HepG2 (cell line): ENCODE data around the gene NDE1. TPM values are rescaled to one million over a fixed set of nuclear protein-coding genes. Genes with fewer than 3 reads are reported as not detected.

Experiments used
- BRF2 ChIP-seq: sonication (generic); formaldehyde crosslinking; IDR thresholded peaks from 2 replicates; pipeline ENCODE4 v1.8.1; 2022; ENCODE audit warnings: mild to moderate bottlenecking, missing genetic modification reagents
- DNMT3B ChIP-seq: conservative IDR thresholded peaks from 2 replicates; pipeline ENCODE4 v1.6.1; 2016; ENCODE audit warnings: missing biosample characterization, control low read depth
- ELF4 ChIP-seq: sonication (generic); formaldehyde crosslinking; IDR thresholded peaks from 2 replicates; pipeline ENCODE4 v1.5.0; 2020; ENCODE audit warnings: missing genetic modification reagents, mild to moderate bottlenecking, moderate library complexity, borderline replicate concordance
- ESRRA ChIP-seq: sonication (generic); formaldehyde crosslinking; IDR thresholded peaks from 2 replicates; pipeline ENCODE4 v1.5.1; 2020; ENCODE audit warnings: mild to moderate bottlenecking, low read depth, missing genetic modification reagents
- FOXM1 ChIP-seq: sonication (generic); formaldehyde crosslinking; IDR thresholded peaks from 2 replicates; pipeline ENCODE4 v1.5.0; 2020; ENCODE audit warnings: missing genetic modification reagents
- GATAD2A ChIP-seq: IDR thresholded peaks from 2 replicates; pipeline ENCODE4 v1.6.1; 2016
- HOMEZ ChIP-seq: IDR thresholded peaks from 2 replicates; pipeline ENCODE4 v1.6.1; 2016; ENCODE audit warnings: low read depth
- IRF9 ChIP-seq: sonication (generic); formaldehyde crosslinking; IDR thresholded peaks from 2 replicates; pipeline ENCODE4 v1.8.0; 2022; ENCODE audit warnings: missing genetic modification reagents, mild to moderate bottlenecking, borderline replicate concordance
- KLF15 ChIP-seq: sonication (generic); formaldehyde crosslinking; IDR thresholded peaks from 2 replicates; pipeline ENCODE4 v1.8.1; 2023; ENCODE audit warnings: borderline replicate concordance, mild to moderate bottlenecking, inconsistent platforms, missing genetic modification reagents, mixed read lengths
- MTF2 ChIP-seq: sonication (generic); formaldehyde crosslinking; IDR thresholded peaks from 2 replicates; pipeline ENCODE4 v1.5.0; 2020; ENCODE audit warnings: missing genetic modification reagents, borderline replicate concordance
- NFYB ChIP-seq: sonication (generic); formaldehyde crosslinking; IDR thresholded peaks from 2 replicates; pipeline ENCODE4 v1.4.0; 2020; ENCODE audit warnings: missing genetic modification reagents
- NR2F2 ChIP-seq: IDR thresholded peaks from 2 replicates; pipeline ENCODE4 v1.6.1; 2012; ENCODE audit warnings: low read depth, inconsistent platforms, borderline replicate concordance
- PHF5A ChIP-seq: IDR thresholded peaks from one replicate; pipeline ENCODE4 v1.6.1; 2018; ENCODE audit warnings: low read depth, missing genetic modification reagents; ENCODE audit not compliant: unreplicated experiment
- RFXAP ChIP-seq: sonication (generic); formaldehyde crosslinking; IDR thresholded peaks from 2 replicates; pipeline ENCODE4 v1.4.0; 2020; ENCODE audit warnings: missing genetic modification reagents, borderline replicate concordance
- SRY ChIP-seq: sonication (generic); formaldehyde crosslinking; IDR thresholded peaks from 2 replicates; pipeline ENCODE4 v1.8.0; 2022; ENCODE audit warnings: mild to moderate bottlenecking, missing genetic modification reagents
- USF2 ChIP-seq, 2 experiments: sonication (generic) in 1 of 2; formaldehyde crosslinking in 1 of 2; IDR thresholded peaks; 2 replicates each; pipeline versions ENCODE4 v1.5.1 to v1.6.1; 2011 to 2020; ENCODE audit warnings: borderline replicate concordance in 1 of 2, low read depth in 1 of 2, low read length in 1 of 2, mild to moderate bottlenecking in 1 of 2, missing genetic modification reagents in 1 of 2, moderate library complexity in 1 of 2
- YY1 ChIP-seq: IDR thresholded peaks from 2 replicates; pipeline ENCODE4 v1.6.1; 2011; ENCODE audit warnings: low read length, low read depth, moderate library complexity, mild to moderate bottlenecking; ENCODE audit not compliant: insufficient read depth, insufficient replicate concordance
- ZFP36L2 ChIP-seq: sonication (generic); formaldehyde crosslinking; IDR thresholded peaks from 2 replicates; pipeline ENCODE4 v1.4.0; 2020; ENCODE audit warnings: missing genetic modification reagents
- ZNF234 ChIP-seq: sonication (generic); formaldehyde crosslinking; conservative IDR thresholded peaks from 2 replicates; pipeline ENCODE4 v1.5.1; 2020; ENCODE audit warnings: mild to moderate bottlenecking, missing genetic modification reagents
- polyA plus RNA-seq, 8 experiments: library from polyadenylated mRNA; depleted of rRNA in 3 of 8; stranded (reverse) in 7 of 8; unstranded in 1 of 8; fragments of >200 nt; fragmentation: Illumina TruSeq in 4 of 8; extraction: Trizol in 4 of 8; gene quantifications; 2 replicates each; pipeline versions ENCODE4 v1.2.1 to v1.2.3, GENCODE V29; 2011 to 2016; ENCODE audit warnings: low read depth in 4 of 8, missing spikeins in 1 of 8, mixed read lengths in 1 of 8; ENCODE audit not compliant: insufficient read depth in 1 of 8
- total RNA-seq, 5 experiments: library from RNA; depleted of rRNA; stranded (reverse); fragments of >200 nt; fragmentation: Illumina TruSeq; extraction: Trizol; gene quantifications; 2 replicates each; pipeline ENCODE4 v1.2.3, GENCODE V29; 2016; ENCODE audit warnings: low read depth in 1 of 5

Gene NDE1
- total and polyA plus RNA-seq, 2 of the 13 experiments (the other 11 are each of a cell fraction or from before 2014, with no cell fraction given) = 40.9 to 72.5 TPM

- TF ChIP-seq ELF4 (CRISPR knock-in tag) = no peak
- peak; percentile 62; the same call in 1 of the 2 replicates for TF ChIP-seq SRY (CRISPR knock-in tag)
- 0 out of 2 replicates have a peak, but pooled peaks have one; percentile 41 for TF ChIP-seq MTF2
- no peak for TF ChIP-seq ZFP36L2
- peak; percentile 82; the same call in 1 of the 2 replicates for TF ChIP-seq FOXM1 (CRISPR knock-in tag)
- TF ChIP-seq USF2 (IDR thresholded peaks at IDR 0.05; ENCODE audit: low read depth, low read length) = peak; percentile 88
- TF ChIP-seq USF2 (CRISPR knock-in tag; IDR thresholded peaks at IDR 0.05; ENCODE audit: borderline replicate concordance) = peak; percentile 97
- peak; percentile 86 for TF ChIP-seq PHF5A (CRISPR knock-in tag)
- peak; percentile 20; the same call in 1 of the 2 replicates for TF ChIP-seq BRF2 (CRISPR knock-in tag)
- TF ChIP-seq ESRRA (CRISPR knock-in tag) = peak; percentile 17; the same call in 1 of the 2 replicates
- 0 out of 2 replicates have a peak, but pooled peaks have one; percentile 32 for TF ChIP-seq DNMT3B (CRISPR knock-in tag)
- 0 out of 2 replicates have a peak, but pooled peaks have one; percentile 7 for TF ChIP-seq NR2F2
- no peak; the same call in 1 of the 2 replicates for TF ChIP-seq NFYB (CRISPR knock-in tag)
- TF ChIP-seq KLF15 (CRISPR knock-in tag) = peak; percentile 58; the same call in 1 of the 2 replicates
- no peak for TF ChIP-seq ZNF234 (CRISPR knock-in tag)
- peak; percentile 18; the same call in 1 of the 2 replicates for TF ChIP-seq GATAD2A (CRISPR knock-in tag)
- peak; percentile 66; the same call in 1 of the 2 replicates for TF ChIP-seq RFXAP (CRISPR knock-in tag)
- no peak for TF ChIP-seq YY1
- no peak; the same call in 1 of the 2 replicates for TF ChIP-seq HOMEZ
- peak; percentile 10; the same call in 1 of the 2 replicates for TF ChIP-seq IRF9
Observed at GRCh38 chr16:15643048-15643945, 6.7 kb upstream of the NDE1 start, which contains the start of gene MARF1 (continued).
